GM12801 (cell line): Measurements from ENCODE around the gene PPIH.

Source experiments
- CTCF ChIP-seq: IDR thresholded peaks from one replicate; pipeline ENCODE4 v1.5.1; 2011; ENCODE audit warnings: control low read depth; ENCODE audit not compliant: insufficient read length; ENCODE audit errors: extremely low read depth

PPIH gene

GRCh38 chr1:42700006-42700405 lies 41.8 kb downstream of the PPIH start:
- no peak for TF ChIP-seq CTCF

GRCh38 chr1:42703888-42704464 lies 45.8 kb downstream of the PPIH start:
- TF ChIP-seq CTCF, result no peak

GRCh38 chr1:42713293-42713692 lies 55.1 kb downstream of the PPIH start:
- no peak for TF ChIP-seq CTCF

DNA sequence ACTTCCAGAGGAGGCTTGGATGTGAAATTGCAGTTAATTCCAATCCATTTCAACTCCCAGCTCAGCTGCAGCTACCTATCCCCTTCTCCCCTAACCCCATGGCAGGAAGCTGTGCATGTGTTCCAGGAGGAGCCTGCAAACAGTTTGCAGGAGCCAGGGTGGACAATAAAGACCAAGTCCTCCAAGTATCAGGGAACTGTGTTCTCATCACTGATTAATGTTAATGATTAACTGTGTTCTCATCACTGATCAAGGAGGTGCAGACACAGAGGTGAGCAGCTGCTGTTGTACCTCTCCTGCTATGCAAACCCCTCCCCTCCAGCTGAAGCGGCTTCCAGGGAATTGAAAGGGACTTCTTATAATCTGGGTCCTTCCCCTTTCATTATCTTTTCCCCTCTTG lies 62.6 kb downstream of the PPIH start:
- no peak for TF ChIP-seq CTCF

DNA sequence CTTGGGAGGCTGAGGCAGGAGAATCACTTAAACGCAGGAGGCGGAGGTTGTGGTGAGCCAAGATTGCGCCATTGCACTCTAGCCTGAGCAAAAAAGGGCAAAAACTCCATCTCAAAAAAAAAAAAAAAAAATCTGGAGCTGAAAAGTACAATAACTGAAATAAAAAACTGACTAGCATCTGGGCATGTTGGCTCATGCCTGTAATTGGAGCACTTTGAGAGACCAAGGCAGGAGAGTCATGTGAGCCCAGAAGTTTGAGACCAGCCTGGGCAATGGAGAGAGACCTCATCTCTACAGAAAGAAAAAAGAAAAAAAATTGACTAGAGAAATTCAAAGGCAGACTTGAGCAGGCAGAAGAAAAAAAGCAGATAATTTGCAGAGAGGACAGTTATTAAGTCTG lies 63.7 kb downstream of the PPIH start:
- no peak for TF ChIP-seq CTCF

GRCh38 chr1:42723511-42723910 lies 65.3 kb downstream of the PPIH start:
- no peak for TF ChIP-seq CTCF
